ENCODE measurements around the gene HLCS.

GRCh38 chr21:37006486-37007291, 40.2 kb upstream of the HLCS start, which contains the start of gene RIPPLY3:
- TF ChIP-seq YY1 (IDR thresholded peaks at IDR 0.05; ENCODE audit: insufficient read depth, insufficient read length) (no peak), SUZ12 (IDR thresholded peaks at IDR 0.05; ENCODE audit: extremely low read depth, insufficient read depth, insufficient read length) (no peak), ZNF274 (IDR thresholded peaks at IDR 0.05; ENCODE audit: low read depth, low read length) (no peak)

Measured in NT2/D1 (cell line).